Hematopoietic multipotent progenitor cell treated with erythropoietin and hydrocortisone succinate and interleukin-3 and kit ligand, for 15 days (in vitro differentiated cells): ENCODE data around the gene C16orf92.
A peak's percentile ranks its signal among the peaks of the same experiment; 100 is the strongest.

Experiments used
- DNase-seq: peaks from one replicate; pipeline ENCODE4 v3.0.0-alpha.2; 2015; ENCODE audit warnings: low spot score

Gene C16orf92

DNA sequence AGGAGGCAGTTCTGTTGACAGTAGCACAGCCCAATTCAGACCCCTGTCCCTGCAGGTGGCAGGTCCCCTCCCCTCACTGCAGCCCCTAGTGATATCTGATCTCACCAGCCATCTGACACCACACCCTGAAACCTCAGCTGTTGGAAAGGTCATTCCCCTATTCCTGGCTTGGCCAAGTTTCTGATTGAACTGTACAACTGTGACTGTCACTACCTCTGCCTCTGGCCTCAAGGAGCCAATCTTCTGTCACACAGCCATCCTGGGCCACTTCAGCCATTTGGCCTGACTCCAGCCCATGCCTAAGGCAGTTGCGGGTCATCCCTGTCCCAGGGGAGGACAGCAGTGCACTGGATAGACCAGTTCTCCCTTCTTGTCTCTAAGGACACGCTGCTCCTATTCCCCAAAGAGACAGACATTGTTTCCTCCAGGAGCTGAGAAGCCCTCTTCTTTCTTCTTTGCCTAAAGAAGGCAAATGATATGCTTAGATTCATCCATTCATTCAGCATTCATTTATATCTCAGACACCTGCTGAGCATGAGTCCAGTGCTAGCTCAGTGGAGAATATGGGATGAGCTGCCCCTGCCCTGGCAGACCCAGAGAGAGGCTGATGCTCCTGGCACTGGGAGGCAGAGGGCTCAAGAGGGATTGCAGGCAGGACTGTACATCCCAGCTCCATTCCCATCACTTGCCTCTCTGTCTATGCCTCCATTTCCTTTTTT, 38.0 kb downstream of the C16orf92 start:
- DNase-seq, result no peak

DNA sequence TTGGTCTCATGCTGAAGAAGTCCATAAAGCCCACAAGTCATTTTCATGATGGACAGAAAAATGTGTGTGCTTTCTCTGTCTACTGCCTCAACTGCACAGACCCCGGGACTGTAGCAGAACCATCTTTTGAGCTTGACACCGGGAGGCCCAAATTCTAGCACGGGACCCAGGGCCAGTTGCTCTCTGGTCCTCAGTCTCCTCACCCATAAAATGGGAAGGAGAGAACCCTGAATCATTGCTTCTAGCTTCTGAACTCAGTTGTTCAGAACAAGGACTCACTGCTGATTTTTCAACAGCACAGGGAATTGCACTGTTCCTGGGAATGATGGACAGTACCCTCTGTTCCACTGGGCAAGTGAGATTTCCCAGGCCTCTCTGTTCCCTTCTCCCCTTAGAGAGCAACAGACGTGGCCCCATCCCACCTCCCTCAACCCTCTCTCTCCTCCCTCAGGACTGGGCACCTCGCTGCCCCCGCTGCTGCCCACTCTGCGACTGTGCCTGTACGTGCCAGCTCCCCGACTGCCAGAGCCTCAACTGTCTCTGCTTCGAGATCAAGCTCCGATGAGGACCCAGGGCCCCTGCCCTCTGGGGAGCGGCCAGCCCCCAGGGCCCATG, 40.4 kb downstream of the C16orf92 start:
- DNase-seq, result no peak

GRCh38 chr16:30063893-30064728, 41.1 kb downstream of the C16orf92 start:
- DNase-seq, result peak; percentile 40

DNA sequence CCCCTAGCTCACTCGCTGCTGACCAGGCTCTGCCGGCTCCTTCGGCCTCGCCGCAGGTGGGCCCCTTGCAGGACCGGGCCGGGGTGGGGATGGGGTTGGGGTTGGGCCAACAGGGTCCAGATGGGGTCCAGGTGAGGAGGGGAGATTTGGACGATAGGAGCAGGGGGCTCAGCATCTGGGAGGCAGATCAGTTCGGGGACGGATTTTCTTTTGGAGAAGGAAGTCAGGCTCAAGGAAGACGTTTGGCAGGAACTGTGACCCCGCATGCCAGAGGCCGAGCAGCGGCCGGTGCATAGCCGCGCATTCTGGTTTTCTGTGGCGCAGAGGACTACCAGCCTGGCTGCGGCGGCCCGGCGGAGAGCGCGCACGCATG, 41.7 kb downstream of the C16orf92 start:
- DNase-seq, result no peak

DNA sequence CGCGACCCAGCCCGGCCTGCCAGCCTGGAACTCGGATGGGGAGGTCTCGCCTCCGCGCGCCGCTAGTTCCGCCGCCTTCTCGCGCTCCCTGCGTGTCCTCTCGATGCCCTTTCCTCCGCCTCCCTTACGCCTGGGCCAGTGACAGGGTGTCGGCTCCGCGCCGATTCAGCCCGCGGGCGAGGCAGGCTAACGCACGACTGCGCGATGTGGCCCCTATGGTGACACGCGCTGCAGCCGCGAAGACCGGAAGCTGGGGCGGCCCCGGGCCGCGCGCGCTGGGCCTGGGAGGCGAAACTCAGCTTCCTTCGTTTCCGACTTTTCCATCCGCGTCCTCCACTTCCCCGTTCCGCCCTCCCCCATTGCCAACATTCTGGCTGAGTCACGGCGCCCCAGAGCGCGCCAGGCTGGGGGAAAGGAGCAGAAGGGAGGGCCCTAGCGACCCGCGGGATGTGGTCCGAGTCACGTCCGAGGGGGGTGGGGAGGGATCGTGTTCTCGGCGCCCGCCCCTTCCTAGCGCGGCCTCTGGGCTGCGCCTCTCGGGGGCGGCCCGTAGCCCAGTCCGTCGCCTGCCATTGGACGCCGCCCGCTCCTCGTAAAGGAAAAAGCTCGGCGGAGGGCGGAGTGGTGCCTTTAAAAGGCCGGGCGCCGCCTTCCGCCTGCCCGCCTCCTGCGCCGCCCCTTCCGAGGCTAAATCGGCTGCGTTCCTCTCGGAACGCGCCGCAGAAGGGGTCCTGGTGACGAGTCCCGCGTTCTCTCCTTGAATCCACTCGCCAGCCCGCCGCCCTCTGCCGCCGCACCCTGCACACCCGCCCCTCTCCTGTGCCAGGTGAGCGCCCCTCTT, 42.3 kb downstream of the C16orf92 start, which contains the start of gene ALDOA:
Gene ALDOA, plus strand, starts transcription at position 659 of the 841 bp plus-strand sequence. CDS start 1,138 bp downstream, outside the sequence.
- peak; percentile 93 for DNase-seq

- DNase-seq, result peak; percentile 51
Observed at GRCh38 chr16:30065943-30066760, 43.2 kb downstream of the C16orf92 start.

GRCh38 chr16:30066761-30067583, 44.0 kb downstream of the C16orf92 start:
- no peak for DNase-seq

DNA sequence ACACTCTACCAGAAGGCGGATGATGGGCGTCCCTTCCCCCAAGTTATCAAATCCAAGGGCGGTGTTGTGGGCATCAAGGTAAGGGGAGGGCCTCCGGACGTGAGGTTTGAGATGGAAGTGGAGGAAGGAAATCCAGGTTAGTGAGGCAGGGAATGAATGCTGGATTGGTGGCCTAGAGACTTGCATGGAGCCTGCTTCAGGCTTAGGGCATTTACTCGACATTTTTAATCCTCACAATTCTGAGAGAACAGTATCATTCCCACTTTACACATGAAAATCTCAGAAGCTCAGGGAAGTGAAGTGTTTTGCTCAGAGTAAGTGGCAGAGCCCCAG, 44.6 kb downstream of the C16orf92 start:
- no peak for DNase-seq

GRCh38 chr16:30068333-30068732, 45.3 kb downstream of the C16orf92 start:
- no peak for DNase-seq

GRCh38 chr16:30068750-30069610, 46.0 kb downstream of the C16orf92 start:
- peak; percentile 68 for DNase-seq

GRCh38 chr16:30069611-30070462, 46.8 kb downstream of the C16orf92 start:
- no peak for DNase-seq

GRCh38 chr16:30070490-30070889, 47.5 kb downstream of the C16orf92 start:
- DNase-seq, result no peak
